NK-92 (cell line): ENCODE data around the gene TMEM91.
"Not testable (repeated sequence)": the region's sequence is repeated elsewhere in the genome, so short reads cannot be mapped to it uniquely, and the experiment has no call there.

Experiments
- DNase-seq: peaks from one replicate; lab custom pipeline; 2025; ENCODE audit not compliant: unreplicated experiment; lab: John Stamatoyannopoulos, UW

TMEM91 gene

GRCh38 chr19:41376241-41376997 is at the start of gene TMEM91:
Gene TMEM91 (plus strand): TSS chr19:41376533. CDS start chr19:41378310, 1,777 bp downstream.
- no peak for DNase-seq

- no peak for DNase-seq
Observed at GRCh38 chr19:41327076-41327575, 49.2 kb upstream of the TMEM91 start.

GRCh38 chr19:41327576-41328156 is 48.7 kb upstream of the TMEM91 start:
- DNase-seq: no peak

GRCh38 chr19:41328157-41328841 is 48.0 kb upstream of the TMEM91 start:
- no peak for DNase-seq

GRCh38 chr19:41328842-41329225 is 47.5 kb upstream of the TMEM91 start:
- DNase-seq: no peak

- no peak for DNase-seq
Observed at GRCh38 chr19:41330481-41330880, 45.9 kb upstream of the TMEM91 start.

GRCh38 chr19:41330946-41331678 is 45.2 kb upstream of the TMEM91 start:
- DNase-seq: no peak

- no peak for DNase-seq
Observed at GRCh38 chr19:41332000-41332399, 44.3 kb upstream of the TMEM91 start.

- no peak for DNase-seq
Observed at GRCh38 chr19:41332468-41332867, 43.9 kb upstream of the TMEM91 start.

- DNase-seq: no peak
Observed at GRCh38 chr19:41334793-41335192, 41.5 kb upstream of the TMEM91 start.

- DNase-seq: no peak
Observed at GRCh38 chr19:41335467-41335866, 40.9 kb upstream of the TMEM91 start.

- no peak for DNase-seq
Observed at GRCh38 chr19:41339936-41340335, 36.4 kb upstream of the TMEM91 start.

GRCh38 chr19:41341669-41342490 is 34.5 kb upstream of the TMEM91 start:
- DNase-seq: no peak

GRCh38 chr19:41344162-41344561 is 32.2 kb upstream of the TMEM91 start:
- no peak for DNase-seq

- not testable (repeated sequence) for DNase-seq
Observed at GRCh38 chr19:41346916-41347315, 29.4 kb upstream of the TMEM91 start.

GRCh38 chr19:41350735-41351338 is 25.5 kb upstream of the TMEM91 start:
- DNase-seq: no peak

- DNase-seq: no peak
Observed at GRCh38 chr19:41351339-41352245, 24.7 kb upstream of the TMEM91 start.

GRCh38 chr19:41352279-41352608 is 24.1 kb upstream of the TMEM91 start:
- no peak for DNase-seq
